ENCODE results near the gene SLC35E3.

- TF ChIP-seq POLR2A (IDR thresholded peaks at IDR 0.05; ENCODE audit: borderline replicate concordance, extremely low read depth, insufficient read depth, insufficient read length) = no peak
- TF ChIP-seq RAD21 (IDR thresholded peaks at IDR 0.05; ENCODE audit: low read depth) = no peak
- no peak for TF ChIP-seq SP1 (IDR thresholded peaks at IDR 0.05; ENCODE audit: low read depth)
- TF ChIP-seq CTCF (IDR thresholded peaks at IDR 0.05 in 2 of 3, conservative IDR thresholded peaks at IDR 0.05 in 1 of 3; ENCODE audit: borderline replicate concordance in 1 of 3, insufficient read depth in 1 of 3, low read depth in 2 of 3, low read length in 2 of 3) = no peak
- no peak for TF ChIP-seq SRF (IDR thresholded peaks at IDR 0.05; ENCODE audit: low read depth)
- no peak for TF ChIP-seq TCF7L2 (IDR thresholded peaks at IDR 0.05; ENCODE audit: borderline replicate concordance, extremely low read depth, insufficient read depth, insufficient read length)
Measured at GRCh38 chr12:68809190-68810026, 63.4 kb downstream of the SLC35E3 start.

Data from HCT116 (cell line).